Activated T-helper 9 cell treated with anti-CD3 and anti-CD28 coated beads, Interleukin-2, amount 50 U/mL, for 16 hours (primary cell): Measurements from ENCODE around the gene GNAO1.

ENCODE experiments used
- DNase-seq: peaks from one replicate; pipeline ENCODE4 v3.0.0-alpha.2; 2020; ENCODE audit warnings: low read depth

Gene GNAO1

DNA sequence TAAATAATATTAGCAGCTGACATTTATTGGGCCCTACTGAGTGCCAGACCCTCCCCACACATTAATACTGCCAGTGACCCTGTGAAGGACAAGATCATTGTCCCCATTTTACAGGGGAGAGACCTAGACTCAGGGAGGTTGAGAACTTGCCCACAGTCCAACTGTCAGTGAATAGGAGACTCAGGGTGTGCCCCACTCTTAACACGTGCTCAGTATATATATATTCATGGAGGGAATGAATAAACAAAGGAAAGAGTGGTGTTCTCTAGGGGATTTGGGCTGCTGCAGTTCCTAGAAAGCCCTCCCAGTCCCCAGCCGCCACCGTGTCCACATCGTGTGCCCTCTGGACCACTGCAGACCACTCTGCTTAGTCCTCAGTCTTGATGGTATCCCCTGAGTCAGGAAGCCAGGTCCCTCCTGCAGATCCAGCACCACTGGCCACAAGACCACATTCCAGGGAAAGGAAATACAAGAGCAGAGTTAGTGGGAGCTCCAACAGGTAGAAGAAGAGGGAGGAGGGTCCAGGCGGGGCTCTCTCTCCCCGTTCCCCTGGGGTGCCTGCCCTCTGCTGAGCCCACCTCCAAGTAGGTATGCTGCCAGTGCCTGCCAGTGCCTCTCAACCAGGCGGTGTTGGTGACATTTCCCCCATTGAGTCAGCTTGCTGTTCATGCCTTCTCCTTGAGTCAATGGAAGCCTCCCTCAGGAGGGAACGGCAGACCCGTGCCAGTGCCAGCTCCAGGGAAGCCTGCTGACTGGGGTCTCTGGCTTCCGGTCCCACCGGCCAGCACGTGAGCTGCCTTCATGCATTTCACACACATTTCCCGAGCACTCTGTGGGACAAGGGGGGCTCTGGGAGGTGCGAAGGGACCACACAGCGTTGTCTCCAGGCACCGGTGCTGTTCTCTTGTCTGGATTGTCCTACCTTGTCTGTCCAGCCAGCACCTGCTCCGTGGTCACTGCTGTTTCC lies 75.6 kb downstream of the GNAO1 start:
- no peak for DNase-seq

DNA sequence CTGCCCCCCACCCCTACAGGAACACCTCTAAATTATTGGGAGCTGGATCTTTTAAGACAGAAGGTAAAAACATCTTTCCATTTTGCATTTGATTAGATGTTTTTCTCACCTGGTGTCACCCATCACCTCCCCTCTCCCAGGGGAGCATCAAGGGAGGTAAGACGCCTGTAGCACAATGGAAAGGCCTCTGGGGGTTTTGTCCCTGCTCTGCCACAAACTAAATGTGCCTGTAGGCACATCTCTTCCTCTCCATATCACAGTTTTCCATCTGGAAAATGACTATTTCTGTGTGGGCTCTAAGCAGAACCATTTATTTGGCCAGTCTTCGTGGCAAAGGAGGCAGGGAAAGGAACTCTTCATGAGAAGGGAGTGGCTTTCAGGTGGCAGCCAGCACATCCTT lies 76.6 kb downstream of the GNAO1 start:
- no peak for DNase-seq

DNA sequence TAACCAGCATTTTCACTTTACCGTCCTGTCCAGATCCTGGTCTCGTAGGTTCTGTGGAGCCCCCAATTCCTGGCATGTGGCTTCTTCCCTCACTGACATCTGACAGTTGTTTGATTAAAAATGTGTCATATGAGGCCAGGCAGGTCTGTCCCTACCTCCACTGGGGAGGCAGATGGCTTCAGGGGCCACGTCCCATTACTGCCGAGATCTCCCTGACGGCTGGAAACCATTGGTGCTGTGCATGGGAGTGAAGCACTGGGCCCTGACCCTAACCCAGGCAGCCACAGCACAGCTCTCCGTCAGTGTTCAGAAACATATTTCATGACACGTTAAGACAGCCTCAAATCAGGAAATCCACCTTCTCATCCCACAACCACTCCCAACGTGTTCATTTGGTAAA lies 77.5 kb downstream of the GNAO1 start:
- DNase-seq, result no peak

DNA sequence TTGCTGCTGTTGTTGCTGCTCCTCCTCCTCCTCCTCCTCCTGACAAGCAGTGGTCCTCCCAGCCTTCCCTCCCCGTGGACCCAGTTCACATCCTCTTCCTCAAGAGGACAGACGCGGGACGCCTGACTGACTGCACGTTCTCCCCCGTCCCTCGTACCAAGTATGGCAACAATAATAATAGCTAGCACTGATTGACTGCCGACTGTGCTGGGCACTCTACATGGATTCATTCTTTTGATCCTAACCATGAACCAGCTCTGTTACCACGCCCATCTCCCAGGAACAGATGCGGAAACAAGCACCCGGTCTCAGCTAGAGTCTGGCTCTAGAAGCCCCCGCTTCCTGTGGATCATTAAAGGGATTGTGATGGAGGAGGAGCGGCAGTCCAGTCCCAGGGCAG lies 78.0 kb downstream of the GNAO1 start:
- no peak for DNase-seq

DNA sequence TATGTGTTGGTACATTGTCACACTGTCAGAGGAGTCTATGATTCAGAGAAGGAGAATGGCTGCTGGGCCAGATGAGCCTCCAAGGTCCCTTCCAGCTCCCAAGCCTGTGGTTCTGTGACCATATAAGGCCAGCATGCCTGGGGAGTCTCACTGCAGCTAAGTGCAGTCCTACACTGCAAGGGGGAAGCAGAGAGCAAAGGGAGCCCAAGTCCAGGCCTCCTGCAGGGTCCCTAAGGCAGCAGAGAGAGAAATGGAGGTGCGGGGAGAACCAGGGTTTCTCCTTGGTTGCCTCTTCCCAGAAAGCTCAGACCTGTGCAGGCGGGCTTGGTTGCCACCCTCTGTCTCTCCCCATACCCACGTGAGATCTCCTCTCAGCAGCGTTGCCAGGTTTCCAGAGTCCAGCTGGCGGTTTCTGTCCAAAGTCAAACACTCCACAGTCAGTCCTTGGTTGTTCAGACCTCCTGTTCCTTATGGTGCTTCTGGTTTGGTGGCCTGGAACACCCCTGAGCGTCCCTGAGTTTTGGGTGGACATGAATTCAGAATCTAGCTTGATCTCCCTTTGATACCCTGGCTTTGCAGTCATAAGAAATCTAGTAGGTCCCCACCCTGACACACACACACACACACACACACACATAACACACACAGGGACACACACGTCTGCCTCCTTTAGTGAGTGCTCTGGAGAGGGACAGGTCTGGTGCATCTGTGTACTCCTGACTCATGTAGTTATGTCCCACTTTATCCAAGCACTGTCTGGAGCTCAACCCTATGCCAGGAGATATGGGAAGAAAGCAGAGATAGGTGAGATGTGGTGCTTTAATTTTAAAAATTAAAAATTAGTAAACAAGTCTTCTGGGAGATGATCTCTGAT lies 78.8 kb downstream of the GNAO1 start:
- no peak for DNase-seq

DNA sequence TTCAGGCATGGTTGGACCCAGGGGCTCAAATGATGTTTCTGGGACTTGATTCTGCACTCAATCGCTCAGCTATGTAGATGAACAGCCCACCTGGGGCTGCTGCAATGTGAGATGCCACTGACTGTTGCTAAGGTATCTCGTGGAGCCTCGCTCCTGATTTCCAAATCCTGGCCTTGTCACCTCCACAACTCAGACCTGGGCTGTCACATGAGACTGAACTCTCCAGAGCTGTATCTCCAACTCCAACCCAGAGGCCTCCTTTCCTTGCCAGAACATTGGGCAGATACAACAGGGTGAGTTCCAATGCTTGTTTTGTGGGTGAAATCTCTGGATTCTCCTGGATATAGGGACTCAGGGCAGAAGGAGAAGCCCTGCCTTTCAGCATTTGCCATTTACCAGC lies 79.5 kb downstream of the GNAO1 start:
- no peak for DNase-seq

DNA sequence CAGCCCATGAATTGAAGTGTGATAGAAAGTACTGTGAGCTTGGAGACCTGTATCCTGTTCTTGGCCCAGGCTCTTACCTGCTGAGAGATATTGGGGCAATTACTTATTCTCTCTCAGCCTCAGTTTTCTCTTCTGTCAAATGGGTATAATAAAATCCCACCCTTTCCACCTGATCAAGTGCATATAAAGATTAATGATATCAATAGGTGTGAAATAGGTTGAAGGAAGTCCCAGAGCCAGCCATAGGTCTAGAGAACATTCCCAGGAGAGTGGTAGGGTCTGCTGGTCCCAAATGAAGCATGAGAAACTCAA lies 81.2 kb downstream of the GNAO1 start:
- DNase-seq, result no peak

DNA sequence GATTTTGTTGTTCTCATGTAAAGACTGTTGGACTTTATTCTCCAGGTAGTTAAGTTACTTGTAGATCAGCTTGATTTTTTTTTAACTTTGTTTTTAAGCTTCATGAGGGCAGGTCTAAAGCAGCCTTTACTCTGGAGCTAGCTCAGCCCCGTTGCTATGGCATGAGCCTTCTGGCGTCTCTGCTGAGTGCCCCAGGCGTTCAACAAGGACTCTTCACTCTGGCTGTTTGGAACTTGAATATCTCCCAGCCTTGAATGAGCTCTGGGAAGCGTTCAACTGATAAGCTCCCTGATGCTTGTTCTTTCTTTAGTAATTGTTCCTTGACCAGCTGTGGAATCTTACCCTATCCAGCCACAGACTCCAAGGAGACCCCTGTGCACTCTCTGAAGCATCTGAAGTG lies 82.3 kb downstream of the GNAO1 start:
- no peak for DNase-seq

DNA sequence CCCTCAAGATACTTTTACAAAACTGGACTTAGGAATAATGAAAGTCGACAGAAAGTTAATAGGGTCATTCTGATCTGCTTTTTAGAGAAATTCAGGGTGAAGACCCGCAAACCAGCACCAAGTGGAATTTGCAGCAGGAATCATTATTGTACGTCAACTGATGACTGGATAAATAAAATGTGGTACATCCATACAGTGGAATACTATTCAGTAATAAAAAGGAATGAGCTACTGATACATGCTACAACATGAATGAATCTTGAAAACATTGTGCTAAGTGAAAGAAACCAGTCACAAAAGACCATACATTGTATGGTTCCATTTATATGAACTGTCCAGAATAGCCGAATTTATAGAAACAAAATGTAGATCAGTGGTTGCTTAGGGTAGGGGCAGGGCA lies 83.1 kb downstream of the GNAO1 start:
- no peak for DNase-seq

DNA sequence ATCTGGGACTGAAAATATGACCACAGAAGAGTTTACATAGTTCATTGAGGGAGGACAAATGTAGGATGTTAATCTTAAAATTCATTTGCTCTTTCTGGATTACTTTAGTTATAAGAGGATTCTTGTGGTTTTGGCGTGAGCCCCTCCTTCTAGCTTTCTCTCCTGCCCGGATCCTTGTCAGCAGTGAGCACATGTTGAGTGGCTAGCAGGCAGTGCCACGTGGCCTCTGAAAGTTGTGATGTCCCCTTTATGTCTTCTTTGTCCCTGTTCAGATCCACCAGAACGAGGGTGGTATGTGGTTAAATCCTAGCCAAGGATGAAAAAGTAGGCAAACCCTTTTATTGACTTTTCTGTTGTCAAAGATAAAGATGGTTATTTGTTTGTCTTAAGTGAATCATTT lies 83.8 kb downstream of the GNAO1 start:
- no peak for DNase-seq

DNA sequence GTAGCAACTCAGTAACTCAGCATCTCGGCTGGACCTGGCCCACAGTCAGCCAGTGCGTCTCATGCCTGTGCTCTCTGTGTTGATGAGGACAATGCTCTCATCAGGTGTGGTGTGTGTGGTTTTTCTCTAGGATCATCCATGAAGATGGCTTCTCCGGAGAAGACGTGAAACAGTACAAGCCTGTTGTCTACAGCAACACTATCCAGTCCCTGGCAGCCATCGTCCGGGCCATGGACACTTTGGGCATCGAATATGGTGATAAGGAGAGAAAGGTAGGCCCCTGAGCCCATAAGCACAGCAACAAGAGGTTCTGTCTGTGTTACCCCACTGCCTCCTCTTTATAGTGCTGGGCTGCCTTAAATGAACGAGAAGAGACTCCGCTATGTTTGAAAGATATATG lies 84.5 kb downstream of the GNAO1 start:
- DNase-seq, result no peak

DNA sequence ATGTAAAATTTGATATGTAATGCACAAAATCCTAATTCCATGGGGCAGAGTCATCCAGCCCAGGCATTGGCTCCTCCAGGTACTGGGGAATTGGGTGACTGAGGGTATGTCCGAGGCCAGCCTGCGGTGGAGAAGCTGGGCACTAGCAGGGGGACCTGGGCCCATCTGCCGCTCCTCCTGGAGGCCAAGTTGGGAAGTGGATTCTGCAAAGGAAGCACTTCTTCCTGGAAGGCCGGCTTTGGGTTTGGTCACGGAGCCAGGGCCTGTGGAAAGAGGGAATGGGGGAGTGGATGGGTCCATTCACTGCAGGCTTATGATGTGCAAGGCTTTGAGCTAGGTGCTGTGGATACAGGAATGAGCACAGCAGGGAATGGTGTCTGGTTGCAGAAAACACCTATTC lies 85.8 kb downstream of the GNAO1 start:
- no peak for DNase-seq

DNA sequence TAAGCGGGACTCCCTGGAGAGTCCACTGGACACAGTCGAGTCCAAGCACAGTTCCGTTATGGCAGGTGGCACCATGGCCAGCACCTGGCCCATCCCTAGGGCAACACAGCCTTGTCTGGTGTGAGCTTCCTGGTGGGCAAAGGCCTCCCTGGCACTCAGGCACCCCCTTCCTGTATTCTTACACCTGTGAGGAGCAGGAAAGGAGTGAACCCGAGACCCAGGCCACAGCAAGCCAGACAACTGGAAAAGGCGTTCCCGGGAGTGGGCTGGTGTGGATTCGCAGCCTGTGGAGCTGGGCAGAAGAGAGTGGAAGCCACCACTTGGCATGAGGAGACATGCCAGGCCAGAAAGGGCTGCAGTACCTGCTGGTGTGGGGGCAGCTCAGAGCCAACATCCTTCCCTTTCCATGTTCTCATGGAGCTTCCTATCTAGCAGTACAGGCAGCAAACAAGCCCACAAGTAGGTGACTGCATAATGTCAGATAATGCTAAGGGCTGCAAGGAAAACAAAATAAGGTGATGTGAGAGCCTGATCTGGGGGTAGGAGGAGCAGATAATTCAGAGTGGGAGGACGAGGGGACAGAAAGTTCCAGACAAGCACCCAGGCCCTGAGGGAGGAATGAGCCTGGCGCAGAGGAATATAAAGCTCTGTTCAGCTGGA lies 87.0 kb downstream of the GNAO1 start:
- DNase-seq, result no peak

DNA sequence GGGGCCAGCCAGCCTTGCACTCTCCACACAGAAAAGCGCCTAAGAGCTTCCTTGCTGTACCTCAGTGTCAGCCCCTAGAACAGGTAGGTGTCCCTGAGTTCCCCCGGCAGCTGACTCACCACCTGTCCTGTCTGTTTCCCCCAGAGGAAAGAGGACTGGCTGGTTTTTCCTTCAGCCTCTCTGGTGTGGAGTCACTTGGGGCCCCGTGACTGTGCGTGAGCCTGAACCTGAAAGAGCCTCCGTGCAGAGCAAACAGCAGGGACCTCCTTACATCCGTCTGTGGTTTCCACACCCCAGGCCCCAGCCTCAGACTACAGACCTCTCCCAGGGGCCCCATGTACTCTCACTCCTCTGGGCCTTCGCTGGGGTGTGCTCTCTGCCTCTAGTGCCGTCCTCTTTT lies 87.8 kb downstream of the GNAO1 start:
- peak; percentile 27 for DNase-seq

DNA sequence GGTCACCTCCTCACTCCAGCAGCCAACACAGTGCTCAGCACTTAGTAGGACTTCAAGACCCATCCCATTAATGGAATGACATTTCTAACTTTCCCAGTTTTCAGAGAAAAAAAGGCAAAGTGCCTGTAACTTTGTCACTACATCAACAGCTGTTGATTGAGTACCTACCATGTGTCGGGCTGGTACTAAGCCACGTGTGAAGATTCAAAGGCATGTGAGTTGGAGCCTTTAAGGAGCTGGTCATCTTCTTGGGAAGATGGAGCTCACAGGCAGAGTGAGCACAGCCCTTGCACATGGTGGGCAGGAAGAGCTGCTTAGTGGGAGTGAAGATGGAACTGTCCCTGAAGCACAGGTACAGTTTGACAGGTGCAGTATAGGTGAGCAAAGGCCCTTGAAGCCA lies 88.6 kb downstream of the GNAO1 start:
- no peak for DNase-seq

DNA sequence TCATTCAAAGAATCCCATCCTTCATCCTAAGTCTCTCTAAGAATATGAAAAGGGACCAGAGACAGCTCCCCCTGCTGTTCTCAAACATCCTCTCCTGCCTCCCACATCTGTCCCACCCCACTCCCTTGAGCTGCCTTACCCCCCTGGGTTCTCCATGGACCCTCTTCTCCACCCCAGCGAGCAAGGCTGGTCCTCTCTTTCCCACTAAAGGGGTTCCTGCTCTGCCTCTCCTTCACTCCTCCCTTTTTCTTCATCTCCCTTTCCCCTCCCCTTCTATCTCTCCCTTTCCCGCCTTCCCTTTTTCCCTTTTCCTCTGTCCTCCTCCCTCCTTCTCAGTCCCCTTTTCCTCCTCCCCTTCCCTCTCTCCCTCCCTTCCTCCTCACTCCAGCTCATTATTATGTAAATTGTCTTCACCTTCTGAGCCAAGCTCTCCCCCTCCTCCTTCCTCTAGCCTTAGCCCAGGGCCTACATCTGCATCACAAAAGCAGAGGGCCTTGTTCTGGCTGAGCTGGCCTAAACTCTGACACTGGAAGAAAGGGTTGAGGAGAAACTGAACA lies 90.0 kb downstream of the GNAO1 start:
- no peak for DNase-seq

DNA sequence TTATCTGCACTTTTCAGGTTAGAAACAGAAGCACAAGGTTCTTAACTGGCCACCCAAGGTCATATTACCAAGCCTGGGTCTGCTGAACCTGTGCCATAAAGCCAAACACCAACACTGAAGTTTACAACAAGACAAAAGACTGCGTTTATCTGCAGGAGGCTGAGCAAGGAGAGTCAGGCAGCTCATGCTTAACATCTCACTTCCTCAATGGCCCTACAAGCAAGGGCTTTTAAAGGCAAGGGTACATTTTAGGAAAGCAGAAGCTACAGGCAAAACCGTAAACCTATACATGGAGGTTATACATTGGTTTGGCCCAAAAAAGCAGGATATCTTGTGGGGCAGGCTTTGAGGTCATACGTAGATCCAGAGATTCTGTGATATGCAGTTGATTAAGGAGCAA lies 91.2 kb downstream of the GNAO1 start:
- DNase-seq, result no peak

DNA sequence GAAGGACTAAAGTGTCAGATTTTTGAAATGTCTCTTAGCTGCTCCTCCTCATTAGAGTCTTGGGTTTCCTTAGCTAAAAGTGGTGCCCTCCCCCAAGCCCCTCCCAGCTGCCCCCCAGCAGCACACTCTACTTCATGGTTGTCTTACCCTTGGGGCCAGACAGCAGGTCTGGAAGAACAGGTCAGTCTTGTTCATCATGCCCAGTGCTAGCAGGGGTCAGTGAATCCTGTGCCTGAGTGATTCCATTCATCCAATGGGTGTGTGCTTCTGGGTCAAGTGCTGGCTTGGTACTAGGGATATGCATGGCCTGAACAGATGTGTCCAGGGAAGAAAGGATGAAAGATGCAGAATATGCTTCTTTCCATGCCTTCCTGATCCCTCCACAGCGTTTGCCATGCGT lies 93.2 kb downstream of the GNAO1 start:
- DNase-seq, result no peak

DNA sequence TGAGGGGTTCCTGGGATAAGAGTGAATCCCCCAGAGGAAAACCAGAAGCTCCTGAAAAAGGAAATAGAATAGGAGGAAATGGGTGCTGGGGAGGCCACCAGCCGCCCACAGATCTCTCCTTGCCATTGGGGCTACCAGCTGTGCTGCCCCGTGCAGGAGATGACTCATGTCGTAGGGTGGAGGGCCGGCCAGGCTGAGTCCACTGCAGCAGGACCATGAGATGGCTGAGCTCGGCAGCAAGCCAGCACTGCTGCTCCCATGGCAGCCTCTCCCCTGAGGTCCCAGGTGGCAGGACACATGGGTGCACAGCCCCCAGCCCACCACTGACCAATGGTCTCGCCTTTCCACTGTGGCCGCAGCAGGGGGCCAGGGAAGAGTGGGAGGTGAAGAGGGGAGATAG lies 95.5 kb downstream of the GNAO1 start:
- no peak for DNase-seq

DNA sequence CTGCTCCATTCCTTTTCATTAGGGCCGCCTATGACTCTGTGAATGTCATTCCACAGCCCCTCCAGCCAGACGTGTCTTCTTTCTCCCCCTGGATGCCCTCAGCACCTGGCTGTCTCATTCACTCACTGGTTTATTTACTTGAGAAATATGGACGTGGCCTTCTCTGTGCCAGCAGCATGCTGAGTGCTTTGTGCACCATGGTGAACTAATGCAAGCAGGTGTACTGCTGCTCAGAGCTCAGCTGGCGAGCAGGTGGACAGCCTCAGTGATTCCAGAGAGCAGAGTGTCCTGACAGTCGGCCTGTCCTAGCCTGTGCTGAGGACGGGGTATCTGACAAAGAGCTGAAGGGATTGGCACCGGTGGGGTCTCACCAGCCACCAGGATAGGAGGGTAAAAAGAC lies 96.7 kb downstream of the GNAO1 start:
- no peak for DNase-seq

DNA sequence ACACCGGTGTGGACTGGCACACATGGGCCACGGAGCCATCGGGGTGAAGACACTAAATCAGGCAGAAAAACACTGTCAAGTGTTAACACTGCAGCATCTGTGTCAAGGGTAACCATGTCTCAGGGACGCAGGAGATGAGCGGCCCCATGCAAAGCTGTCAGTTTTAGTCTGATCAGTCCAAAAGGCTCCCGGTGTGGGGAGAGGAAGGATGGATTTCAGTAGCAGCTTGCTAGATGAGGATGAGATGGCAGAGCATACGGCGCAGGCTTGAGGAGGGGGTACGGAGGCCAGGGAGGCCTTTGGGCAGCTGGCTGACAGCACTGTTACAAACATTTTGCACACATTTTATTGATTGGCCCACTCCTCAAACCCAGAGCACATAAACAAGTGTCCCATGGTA lies 98.1 kb downstream of the GNAO1 start:
- no peak for DNase-seq

DNA sequence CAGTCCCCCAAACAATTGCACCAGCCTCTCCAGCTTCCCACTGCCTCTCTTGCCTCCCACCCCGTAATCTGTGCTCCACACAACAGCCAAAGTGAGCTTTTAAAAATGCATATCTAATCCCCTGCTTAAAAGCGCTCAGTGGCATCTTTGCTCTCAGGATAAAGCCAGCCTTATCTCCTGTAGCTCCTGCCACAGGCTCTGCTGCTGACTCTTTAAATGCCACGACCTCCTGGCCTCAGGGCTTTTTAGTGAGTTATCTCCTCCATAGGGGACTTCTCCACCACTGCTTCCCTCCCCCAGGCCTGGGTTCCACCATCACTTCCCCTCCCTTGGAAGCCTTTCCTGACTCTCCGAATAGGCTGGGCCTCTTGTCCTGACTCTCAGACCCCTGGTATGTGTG lies 98.6 kb downstream of the GNAO1 start:
- no peak for DNase-seq

DNA sequence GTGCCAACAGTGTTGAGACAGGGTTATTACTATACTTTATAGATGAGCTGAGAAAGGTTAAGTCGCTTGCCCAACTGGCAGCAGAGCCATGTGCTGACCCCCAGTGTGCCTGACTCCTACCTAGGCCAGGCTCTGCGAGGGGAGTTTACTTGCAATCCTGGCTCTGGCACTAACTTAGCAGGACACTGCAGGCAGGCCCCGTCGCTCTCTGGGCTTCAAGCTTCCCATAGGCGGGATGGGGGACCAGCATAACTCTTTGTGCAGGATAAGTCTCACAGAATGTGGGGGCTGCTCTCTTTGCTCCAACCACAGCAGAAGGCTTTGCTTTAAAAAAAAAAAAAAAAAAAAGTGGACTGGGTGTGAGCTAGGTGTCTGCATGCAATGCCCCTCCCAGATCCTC lies 102.7 kb downstream of the GNAO1 start:
- no peak for DNase-seq
